ENCODE measurements around the gene ZCRB1.

The ZCRB1 gene

DNA sequence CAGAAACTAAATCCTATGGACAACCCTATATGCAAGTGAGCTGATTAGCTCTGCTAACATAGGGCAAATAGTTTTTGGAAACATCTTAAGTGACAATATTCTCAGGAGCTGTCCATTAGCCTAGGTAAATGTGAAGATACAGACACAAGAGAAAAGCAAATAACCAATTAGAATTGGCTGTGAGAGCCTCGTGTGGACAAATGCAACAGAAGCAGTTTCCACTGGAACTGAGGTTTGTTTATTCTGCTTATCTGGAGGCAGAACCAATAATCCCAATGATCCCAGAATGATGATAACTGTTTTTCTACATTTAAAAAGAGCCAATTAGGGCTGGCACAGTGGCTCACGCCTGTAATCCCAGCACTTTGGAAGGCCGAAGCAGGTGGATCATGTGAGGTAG, 44.6 kb downstream of the ZCRB1 start:
- DNase-seq (ENCODE audit: low read depth, low spot score) = no peak
- H3K4me1 ChIP-seq (ENCODE audit: insufficient read depth, insufficient read length) = no peaks in the 10 kb centered on the region
- no peaks in the 10 kb centered on the region for H3K9me3 ChIP-seq (ENCODE audit: insufficient read depth, low read length)
- H3K36me3 ChIP-seq (ENCODE audit: insufficient read depth, insufficient read length, low read length) = no peaks in the 10 kb centered on the region
- TF ChIP-seq YY1 (IDR thresholded peaks at IDR 0.05; ENCODE audit: insufficient read depth, insufficient read length) (no peak), SUZ12 (IDR thresholded peaks at IDR 0.05; ENCODE audit: extremely low read depth, insufficient read depth, insufficient read length) (no peak), ZNF274 (IDR thresholded peaks at IDR 0.05; ENCODE audit: low read depth, low read length) (no peak)
- H3K27me3 ChIP-seq (ENCODE audit: insufficient read depth, insufficient read length) = no peaks in the 10 kb centered on the region
- H3K9ac ChIP-seq (ENCODE audit: insufficient read length, low read depth) = no peak overlapping the region
- no peak overlapping the region for H3K4me3 ChIP-seq (ENCODE audit: insufficient read length, low read depth)

DNA sequence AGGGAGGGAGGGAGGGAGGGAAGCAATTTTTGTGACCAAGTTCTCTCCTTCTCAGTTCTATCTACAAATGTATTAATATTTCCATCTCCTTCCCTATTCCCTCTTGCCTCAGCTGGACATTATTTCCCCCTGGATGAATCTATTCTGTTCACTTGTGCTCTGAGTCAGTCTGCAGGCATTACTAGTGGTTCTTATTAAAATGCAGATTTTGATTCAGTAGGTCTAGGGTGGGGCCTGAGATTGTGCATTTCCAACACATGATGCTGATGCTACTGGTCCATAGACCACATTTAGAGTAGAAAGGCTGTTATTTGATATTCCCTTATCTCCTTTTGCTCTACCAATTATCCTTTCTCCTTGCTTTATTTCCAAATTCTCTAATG, 47.8 kb downstream of the ZCRB1 start:
- Histone ChIP-seq H3K4me3 (ENCODE audit: insufficient read length, low read depth) (no peak overlapping the region), H3K4me1 (ENCODE audit: insufficient read depth, insufficient read length) (no peaks in the 10 kb centered on the region), H3K27me3 (ENCODE audit: insufficient read depth, insufficient read length) (no peaks in the 10 kb centered on the region), H3K9me3 (ENCODE audit: insufficient read depth, low read length) (peaks cover 7% of the 10 kb centered on the region; the same call in 1 of the 2 replicates), H3K9ac (ENCODE audit: insufficient read length, low read depth) (no peak overlapping the region), H3K36me3 (ENCODE audit: insufficient read depth, insufficient read length, low read length) (no peaks in the 10 kb centered on the region)
- TF ChIP-seq SUZ12 (IDR thresholded peaks at IDR 0.05; ENCODE audit: extremely low read depth, insufficient read depth, insufficient read length) (no peak), ZNF274 (IDR thresholded peaks at IDR 0.05; ENCODE audit: low read depth, low read length) (no peak), YY1 (IDR thresholded peaks at IDR 0.05; ENCODE audit: insufficient read depth, insufficient read length) (no peak)
- DNase-seq (ENCODE audit: low read depth, low spot score) = no peak

DNA sequence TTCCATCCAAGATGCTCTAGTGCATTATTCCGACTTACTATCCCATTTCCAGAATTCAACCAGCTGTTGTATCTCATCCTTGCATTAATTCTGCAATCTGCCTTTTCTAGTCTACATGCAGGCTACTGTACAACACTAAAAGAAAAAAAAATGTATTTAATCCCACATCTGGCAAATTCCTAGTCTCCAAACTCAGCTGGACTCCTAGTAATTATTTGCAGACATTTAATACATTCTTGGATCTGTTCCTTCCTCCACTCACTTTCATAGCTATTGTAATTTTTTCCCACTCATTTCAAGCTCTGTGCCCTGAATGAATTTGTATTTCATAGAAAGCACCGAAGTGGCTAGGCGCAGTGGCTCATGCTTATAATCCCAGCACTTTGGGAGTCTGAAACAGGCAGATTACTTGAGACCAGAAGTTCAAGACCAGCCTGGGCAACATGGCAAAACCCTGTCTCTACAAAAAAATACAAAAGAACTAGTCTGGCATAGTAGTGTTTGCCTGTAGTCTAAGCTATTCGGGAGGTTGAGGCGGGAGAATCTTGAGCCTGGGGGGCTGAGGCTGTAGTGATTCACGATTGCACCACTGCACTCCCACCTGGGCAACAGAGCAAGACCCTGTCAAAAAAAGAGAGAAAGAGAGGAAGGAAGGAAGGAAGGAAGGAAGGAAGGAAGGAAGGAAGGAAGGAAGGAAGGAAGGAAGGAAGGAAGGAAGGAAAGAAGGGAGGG, 48.3 kb downstream of the ZCRB1 start:
- Histone ChIP-seq H3K4me1 (ENCODE audit: insufficient read depth, insufficient read length) (no peaks in the 10 kb centered on the region), H3K9me3 (ENCODE audit: insufficient read depth, low read length) (peaks cover 7% of the 10 kb centered on the region; the same call in 1 of the 2 replicates), H3K27me3 (ENCODE audit: insufficient read depth, insufficient read length) (no peaks in the 10 kb centered on the region), H3K9ac (ENCODE audit: insufficient read length, low read depth) (no peak overlapping the region), H3K4me3 (ENCODE audit: insufficient read length, low read depth) (no peak overlapping the region), H3K36me3 (ENCODE audit: insufficient read depth, insufficient read length, low read length) (no peaks in the 10 kb centered on the region)
- TF ChIP-seq ZNF274 (IDR thresholded peaks at IDR 0.05; ENCODE audit: low read depth, low read length) (no peak), YY1 (IDR thresholded peaks at IDR 0.05; ENCODE audit: insufficient read depth, insufficient read length) (no peak), SUZ12 (IDR thresholded peaks at IDR 0.05; ENCODE audit: extremely low read depth, insufficient read depth, insufficient read length) (no peak)
- no peak for DNase-seq (ENCODE audit: low read depth, low spot score)

DNA sequence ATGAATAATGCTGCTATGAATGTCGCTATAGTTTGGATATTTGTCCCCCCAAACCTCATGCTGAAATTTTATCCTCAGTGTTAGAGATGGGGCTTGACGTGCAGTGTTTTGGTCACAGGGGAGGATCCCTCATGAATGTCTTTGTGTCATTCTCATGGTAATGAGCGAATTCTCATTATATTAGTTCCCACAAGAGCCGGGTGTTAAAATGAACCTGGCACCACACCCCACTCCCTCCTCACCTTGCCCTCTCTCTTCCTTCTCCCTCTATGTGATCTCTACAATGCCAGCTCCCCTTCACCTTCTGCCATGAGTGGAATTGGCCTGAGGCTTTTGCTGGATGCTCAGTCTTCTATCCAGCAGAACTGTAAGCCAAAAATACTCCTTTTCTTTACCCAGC, 50.4 kb downstream of the ZCRB1 start:
- no peaks in the 10 kb centered on the region for H3K4me1 ChIP-seq (ENCODE audit: insufficient read depth, insufficient read length)
- H3K9me3 ChIP-seq (ENCODE audit: insufficient read depth, low read length) = peaks cover 7% of the 10 kb centered on the region; the same call in 1 of the 2 replicates
- DNase-seq (ENCODE audit: low read depth, low spot score) = no peak
- no peaks in the 10 kb centered on the region for H3K27me3 ChIP-seq (ENCODE audit: insufficient read depth, insufficient read length)
- H3K36me3 ChIP-seq (ENCODE audit: insufficient read depth, insufficient read length, low read length) = no peaks in the 10 kb centered on the region
- TF ChIP-seq ZNF274 (IDR thresholded peaks at IDR 0.05; ENCODE audit: low read depth, low read length) (no peak), YY1 (IDR thresholded peaks at IDR 0.05; ENCODE audit: insufficient read depth, insufficient read length) (no peak), SUZ12 (IDR thresholded peaks at IDR 0.05; ENCODE audit: extremely low read depth, insufficient read depth, insufficient read length) (no peak)
- no peak overlapping the region for H3K9ac ChIP-seq (ENCODE audit: insufficient read length, low read depth)
- no peak overlapping the region for H3K4me3 ChIP-seq (ENCODE audit: insufficient read length, low read depth)

DNA sequence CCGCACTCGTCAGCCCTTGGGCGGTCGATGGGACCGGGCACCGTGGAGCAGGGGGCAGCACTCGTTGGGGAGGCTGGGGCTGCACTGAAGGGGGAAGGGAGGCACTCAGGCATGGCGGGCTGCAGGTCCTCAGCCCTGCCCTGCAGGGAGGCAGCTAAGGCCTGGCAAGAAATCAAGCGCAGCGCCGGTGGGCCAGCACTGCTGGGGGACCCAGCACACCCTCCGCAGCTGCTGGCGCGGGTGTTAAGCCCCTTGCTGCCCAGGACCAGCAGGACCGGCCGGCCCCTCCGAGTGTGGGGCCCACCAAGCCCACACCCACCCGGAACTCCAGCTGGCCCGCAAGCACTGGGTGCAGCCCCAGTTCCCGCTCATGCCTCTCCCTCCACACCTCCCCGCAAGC, 52.2 kb downstream of the ZCRB1 start:
- H3K9ac ChIP-seq (ENCODE audit: insufficient read length, low read depth) = no peak overlapping the region
- DNase-seq (ENCODE audit: low read depth, low spot score) = no peak
- peaks cover 7% of the 10 kb centered on the region; the same call in 1 of the 2 replicates for H3K9me3 ChIP-seq (ENCODE audit: insufficient read depth, low read length)
- H3K36me3 ChIP-seq (ENCODE audit: insufficient read depth, insufficient read length, low read length) = no peaks in the 10 kb centered on the region
- H3K4me1 ChIP-seq (ENCODE audit: insufficient read depth, insufficient read length) = no peaks in the 10 kb centered on the region
- no peaks in the 10 kb centered on the region for H3K27me3 ChIP-seq (ENCODE audit: insufficient read depth, insufficient read length)
- H3K4me3 ChIP-seq (ENCODE audit: insufficient read length, low read depth) = no peak overlapping the region
- TF ChIP-seq ZNF274 (IDR thresholded peaks at IDR 0.05; ENCODE audit: low read depth, low read length) (no peak), SUZ12 (IDR thresholded peaks at IDR 0.05; ENCODE audit: extremely low read depth, insufficient read depth, insufficient read length) (no peak), YY1 (IDR thresholded peaks at IDR 0.05; ENCODE audit: insufficient read depth, insufficient read length) (no peak)

DNA sequence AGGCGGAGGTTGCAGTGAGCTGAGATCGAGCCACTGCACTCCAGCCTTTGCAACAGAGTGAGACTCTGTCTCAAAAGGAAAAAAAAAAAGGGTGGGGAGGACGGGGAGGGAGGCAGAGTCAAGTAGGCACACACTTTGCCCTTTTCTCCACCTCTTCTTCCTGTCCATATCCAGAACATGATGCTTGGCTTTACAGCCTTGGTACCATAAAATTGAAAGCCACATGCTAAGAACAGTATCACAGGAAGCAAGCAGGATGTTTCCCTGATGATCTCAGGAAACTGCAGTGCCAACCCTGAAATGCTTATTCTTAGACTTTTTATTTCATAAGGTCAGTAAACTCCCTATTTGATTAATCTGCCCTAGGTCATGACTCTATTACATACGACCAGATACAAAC, 55.3 kb downstream of the ZCRB1 start:
- H3K9ac ChIP-seq (ENCODE audit: insufficient read length, low read depth) = no peak overlapping the region
- no peak for DNase-seq (ENCODE audit: low read depth, low spot score)
- TF ChIP-seq ZNF274 (IDR thresholded peaks at IDR 0.05; ENCODE audit: low read depth, low read length) = no peak
- no peak for TF ChIP-seq SUZ12 (IDR thresholded peaks at IDR 0.05; ENCODE audit: extremely low read depth, insufficient read depth, insufficient read length)
- no peak for TF ChIP-seq YY1 (IDR thresholded peaks at IDR 0.05; ENCODE audit: insufficient read depth, insufficient read length)
- H3K9me3 ChIP-seq (ENCODE audit: insufficient read depth, low read length) = peaks cover 15% of the 10 kb centered on the region; the same call in 1 of the 2 replicates
- no peak overlapping the region for H3K4me3 ChIP-seq (ENCODE audit: insufficient read length, low read depth)
- no peaks in the 10 kb centered on the region for H3K36me3 ChIP-seq (ENCODE audit: insufficient read depth, insufficient read length, low read length)
- no peaks in the 10 kb centered on the region for H3K27me3 ChIP-seq (ENCODE audit: insufficient read depth, insufficient read length)
- H3K4me1 ChIP-seq (ENCODE audit: insufficient read depth, insufficient read length) = no peaks in the 10 kb centered on the region

DNA sequence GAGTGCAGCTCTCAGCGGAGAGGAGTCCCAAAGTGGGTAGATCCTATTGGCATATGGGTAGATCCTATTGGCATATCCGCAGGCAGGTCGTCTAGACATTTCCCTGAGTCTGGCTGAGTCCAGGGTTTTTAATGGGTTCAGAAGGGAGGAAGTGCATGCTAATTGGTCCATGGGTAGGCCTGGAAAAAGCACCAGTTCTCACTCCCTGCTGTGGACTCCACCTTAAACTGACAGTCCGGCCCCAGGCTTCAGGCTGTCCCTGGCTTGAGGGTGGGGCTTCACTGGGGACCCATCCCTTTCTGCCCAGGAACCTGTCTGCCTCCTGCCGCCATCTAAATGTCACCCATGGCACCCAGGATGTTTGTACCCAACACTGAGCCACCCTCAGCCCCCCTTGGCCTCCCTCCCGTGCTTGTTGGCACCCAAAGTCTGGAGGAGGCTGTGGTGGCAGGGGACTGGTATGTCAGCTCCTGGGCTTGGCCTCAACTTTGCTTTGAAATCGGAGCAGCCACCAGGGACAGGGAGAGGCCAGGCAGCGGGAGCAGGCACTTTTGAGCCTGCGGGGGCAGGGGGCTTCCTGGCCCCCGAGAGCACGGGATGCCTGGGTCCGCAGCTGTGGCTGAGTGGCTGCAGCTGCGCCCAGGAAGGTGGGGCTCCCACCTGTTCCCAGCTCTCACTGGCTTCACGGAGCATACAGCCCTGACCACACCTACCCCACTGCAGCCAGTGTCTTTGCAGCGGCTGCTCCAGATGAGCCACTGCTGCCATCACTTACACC, 58.3 kb downstream of the ZCRB1 start:
- Histone ChIP-seq H3K9me3 (ENCODE audit: insufficient read depth, low read length) (peaks cover 8% of the 10 kb centered on the region; the same call in 1 of the 2 replicates), H3K9ac (ENCODE audit: insufficient read length, low read depth) (no peak overlapping the region), H3K36me3 (ENCODE audit: insufficient read depth, insufficient read length, low read length) (no peaks in the 10 kb centered on the region), H3K27me3 (ENCODE audit: insufficient read depth, insufficient read length) (no peaks in the 10 kb centered on the region), H3K4me3 (ENCODE audit: insufficient read length, low read depth) (no peak overlapping the region), H3K4me1 (ENCODE audit: insufficient read depth, insufficient read length) (no peaks in the 10 kb centered on the region)
- TF ChIP-seq SUZ12 (IDR thresholded peaks at IDR 0.05; ENCODE audit: extremely low read depth, insufficient read depth, insufficient read length) (no peak), YY1 (IDR thresholded peaks at IDR 0.05; ENCODE audit: insufficient read depth, insufficient read length) (no peak), ZNF274 (IDR thresholded peaks at IDR 0.05; ENCODE audit: low read depth, low read length) (no peak)
- DNase-seq (ENCODE audit: low read depth, low spot score) = no peak

Data from NT2/D1 (cell line).